GM18505 (cell line): ENCODE results near the gene COMMD1.
"Not testable (repeated sequence)": the region's sequence is repeated elsewhere in the genome, so short reads cannot be mapped to it uniquely, and the experiment has no call there.

Source experiments
- ATAC-seq: cut with Tn5 transposase; IDR thresholded peaks from one replicate; pipeline ENCODE4 v1.9.1; 2021; ENCODE audit not compliant: unreplicated experiment
- POLR2A ChIP-seq: IDR thresholded peaks from 4 replicates; pipeline ENCODE4 v1.6.1; 2011; ENCODE audit warnings: borderline replicate concordance; ENCODE audit not compliant: insufficient read depth, insufficient read length; ENCODE audit errors: extremely low read depth

Gene COMMD1

GRCh38 chr2:62119311-62119974 lies 214.0 kb downstream of the COMMD1 start:
- TF ChIP-seq POLR2A: no peak
- no peak for ATAC-seq

GRCh38 chr2:62126239-62126638 lies 220.8 kb downstream of the COMMD1 start:
- ATAC-seq: not testable (repeated sequence)

- no peak for ATAC-seq
- TF ChIP-seq POLR2A: no peak
Observed at GRCh38 chr2:62133320-62133823, 227.9 kb downstream of the COMMD1 start.

GRCh38 chr2:62136956-62137830 lies 231.7 kb downstream of the COMMD1 start:
- no peak for ATAC-seq
- TF ChIP-seq POLR2A: no peak

GRCh38 chr2:62140426-62141141 lies 235.1 kb downstream of the COMMD1 start:
- peak; percentile 51 for ATAC-seq
- TF ChIP-seq POLR2A: no peak

GRCh38 chr2:62141142-62141740 lies 235.8 kb downstream of the COMMD1 start:
- no peak for TF ChIP-seq POLR2A
- peak; percentile 24 for ATAC-seq

- no peak for TF ChIP-seq POLR2A
- ATAC-seq: peak; percentile 38
Observed at GRCh38 chr2:62142054-62142453, 236.6 kb downstream of the COMMD1 start.

- no peak for ATAC-seq
- TF ChIP-seq POLR2A: no peak
Observed at GRCh38 chr2:62143696-62144095, 238.2 kb downstream of the COMMD1 start.

GRCh38 chr2:62144689-62145477 lies 239.4 kb downstream of the COMMD1 start:
- ATAC-seq: no peak
- TF ChIP-seq POLR2A: no peak

GRCh38 chr2:62145478-62146100 lies 240.1 kb downstream of the COMMD1 start:
- ATAC-seq: peak; percentile 33
- no peak for TF ChIP-seq POLR2A

- ATAC-seq: not testable (repeated sequence)
Observed at GRCh38 chr2:62146790-62147189, 241.3 kb downstream of the COMMD1 start.

GRCh38 chr2:62147610-62148301 lies 242.3 kb downstream of the COMMD1 start:
- ATAC-seq: no peak
- TF ChIP-seq POLR2A: no peak

- ATAC-seq: no peak
- no peak for TF ChIP-seq POLR2A
Observed at GRCh38 chr2:62149708-62150107, 244.2 kb downstream of the COMMD1 start.
